Thymus (tissue), 11 donors: ENCODE results near the gene IGFN1. TPM values are rescaled to one million over a fixed set of nuclear protein-coding genes. Genes with fewer than 3 reads are reported as not detected.
"Not testable (repeated sequence)": the region's sequence is repeated elsewhere in the genome, so short reads cannot be mapped to it uniquely, and the experiment has no call there.

Experiments used
- DNase-seq, 9 donors: peaks; one replicate each; pipeline ENCODE4 v3.0.0-alpha.2; 2013; ENCODE audit warnings: low spot score in 9 of 9, low read depth in 6 of 9, missing footprints in 1 of 9
- H3K27ac ChIP-seq, 2 donors: one replicate each; pipeline ENCODE4 v1.5.1; 2013; ENCODE audit warnings: control low read depth in 1 of 2, low read depth in 1 of 2, low read length in 1 of 2, mild to moderate bottlenecking in 1 of 2, moderate library complexity in 1 of 2
- H3K27me3 ChIP-seq, 2 donors: one replicate each; pipeline ENCODE4 v1.5.1; 2013; ENCODE audit warnings: low read length in 1 of 2; ENCODE audit not compliant: control insufficient read depth in 2 of 2, insufficient read depth in 1 of 2
- H3K36me3 ChIP-seq, 2 donors: one replicate each; pipeline ENCODE4 v1.5.1; 2013; ENCODE audit warnings: low read length in 1 of 2, mild to moderate bottlenecking in 1 of 2, moderate library complexity in 1 of 2; ENCODE audit not compliant: control insufficient read depth in 2 of 2, insufficient read depth in 2 of 2
- H3K4me1 ChIP-seq, 2 donors: one replicate each; pipeline ENCODE4 v1.5.1; 2013; ENCODE audit warnings: low read length in 2 of 2; ENCODE audit not compliant: control insufficient read depth in 2 of 2, insufficient read depth in 2 of 2
- H3K4me3 ChIP-seq, 2 donors: one replicate each; pipeline ENCODE4 v1.5.1; 2013; ENCODE audit warnings: low read length in 2 of 2, control low read depth in 1 of 2, mild to moderate bottlenecking in 1 of 2
- H3K9me3 ChIP-seq, 2 donors: one replicate each; pipeline ENCODE4 v1.5.1; 2013; ENCODE audit warnings: low read length in 1 of 2, mild to moderate bottlenecking in 1 of 2; ENCODE audit not compliant: control insufficient read depth in 2 of 2, insufficient read depth in 1 of 2
- WGBS: extraction: QIAGEN DNeasy Blood & Tissue Kit; methylation state at CpG from one replicate; pipeline ENCODE4 v1.1.7; 2013; 5-methylcytosine and 5-hydroxymethylcytosine counted together
- polyA plus RNA-seq: library from polyadenylated mRNA; stranded (reverse); fragments of 200-250 nt; gene quantifications from one replicate; pipeline ENCODE4 v1.2.3, GENCODE V29; 2013
- total RNA-seq: library from RNA; stranded (reverse); fragments of 120-200 nt; gene quantifications from one replicate; pipeline ENCODE4 v1.2.4, GENCODE V29; 2013
- donor health status: healthy.

The IGFN1 gene
- total and polyA plus RNA-seq, 2 donors = 0.39 to 0.80 TPM

DNA sequence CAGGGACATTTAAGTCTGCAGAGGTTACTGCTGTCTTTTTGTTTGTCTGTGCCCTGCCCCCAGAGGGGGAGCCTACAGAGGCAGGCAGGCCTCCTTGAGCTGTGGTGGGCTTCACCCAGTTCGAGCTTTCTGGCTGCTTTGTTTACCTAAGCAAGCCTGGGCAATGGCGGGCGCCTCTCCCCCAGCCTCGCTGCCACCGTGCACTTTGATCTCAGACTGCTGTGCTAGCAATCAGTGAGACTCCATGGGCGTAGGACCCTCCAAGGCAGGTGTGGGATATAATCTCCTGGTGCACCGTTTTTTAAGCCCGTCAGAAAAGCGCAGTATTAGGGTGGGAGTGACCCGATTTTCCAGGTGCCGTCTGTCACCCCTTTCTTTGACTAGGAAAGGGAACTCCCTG lies 49.0 kb downstream of the IGFN1 start:
- DNase-seq, H3K4me3 ChIP-seq, H3K36me3 ChIP-seq, H3K4me1 ChIP-seq, H3K9me3 ChIP-seq, H3K27me3 ChIP-seq, H3K27ac ChIP-seq: not testable (repeated sequence)
- WGBS = 84% methylated on average over 11 of the region's 11 CpGs

GRCh38 chr1:201240171-201240570 lies 49.5 kb downstream of the IGFN1 start:
- Histone ChIP-seq H3K36me3 (no peaks in the 10 kb centered on the region), H3K4me1 (no peaks in the 10 kb centered on the region), H3K27ac (no peak overlapping the region), H3K27me3 (peaks cover 0 to 10% of the 10 kb centered on the region in 2 donors), H3K9me3 (no peaks in the 10 kb centered on the region), H3K4me3 (no peak overlapping the region)
- 97% methylated on average over 3 of the region's 3 CpGs for WGBS
- no peak for DNase-seq

GRCh38 chr1:201241736-201242135 lies 51.1 kb downstream of the IGFN1 start:
- peaks cover 0 to 10% of the 10 kb centered on the region in 2 donors for H3K27me3 ChIP-seq
- H3K36me3 ChIP-seq = no peaks in the 10 kb centered on the region
- no peak overlapping the region for H3K4me3 ChIP-seq
- H3K4me1 ChIP-seq = no peaks in the 10 kb centered on the region
- H3K9me3 ChIP-seq = no peaks in the 10 kb centered on the region
- DNase-seq = no peak
- H3K27ac ChIP-seq = no peak overlapping the region
- WGBS = 86% methylated on average over 2 of the region's 2 CpGs

GRCh38 chr1:201245082-201245481 lies 54.5 kb downstream of the IGFN1 start:
- H3K4me1 ChIP-seq = no peaks in the 10 kb centered on the region
- 85% methylated on average over 1 of the region's 1 CpG for WGBS
- DNase-seq = no peak

DNA sequence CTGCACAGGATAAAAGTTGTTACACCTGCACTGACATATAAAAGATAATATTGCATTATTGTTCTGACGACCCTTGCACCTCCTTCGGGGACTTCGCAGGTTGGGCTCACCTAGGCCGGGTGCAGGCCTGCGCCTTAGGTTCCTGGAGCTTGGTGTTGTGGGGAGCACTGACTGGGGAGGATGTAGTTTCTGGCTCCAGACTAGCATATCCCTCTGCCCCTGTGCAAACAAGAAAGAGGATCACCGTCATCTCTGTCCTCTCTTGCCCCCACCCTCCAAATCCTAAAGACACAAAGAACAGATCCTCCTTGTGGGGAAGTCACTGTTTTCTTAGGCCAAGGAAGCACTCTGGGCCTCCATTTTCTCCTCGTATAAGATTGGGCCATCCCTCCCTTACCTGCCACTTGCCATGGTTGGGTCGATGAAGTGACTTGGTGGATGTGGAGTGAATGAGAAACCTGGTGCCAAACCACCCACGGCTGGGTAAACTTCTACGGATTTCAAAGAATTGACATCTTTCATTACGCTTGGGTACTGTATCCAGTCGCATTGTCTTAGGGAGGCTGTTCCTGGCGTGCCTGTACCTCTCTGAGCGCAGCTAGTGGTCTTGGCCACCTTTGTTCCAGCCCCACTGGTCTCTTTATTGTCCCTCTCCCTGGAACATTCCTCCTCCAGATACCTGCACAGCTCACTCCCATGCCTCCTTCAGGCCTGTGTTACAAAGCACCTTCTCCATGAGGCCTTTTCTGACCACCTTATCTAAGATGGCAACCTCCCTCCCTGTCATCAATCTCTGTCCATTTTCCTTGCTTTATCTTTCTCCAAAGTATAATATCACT lies 58.3 kb downstream of the IGFN1 start:
- DNase-seq = no peak
- H3K9me3 ChIP-seq = no peaks in the 10 kb centered on the region
- 97% methylated on average over 14 of the region's 14 CpGs for whole genome bisulfite sequencing
- H3K27ac ChIP-seq = no peak overlapping the region
- H3K4me3 ChIP-seq = no peak overlapping the region
- H3K36me3 ChIP-seq = no peaks in the 10 kb centered on the region
- peaks cover 0 to 7% of the 10 kb centered on the region in 2 donors for H3K27me3 ChIP-seq
- no peaks in the 10 kb centered on the region for H3K4me1 ChIP-seq

More at GRCh38 chr1:201245082-201245481, 54.5 kb downstream of the IGFN1 start:
- Histone ChIP-seq H3K27ac (no peak overlapping the region), H3K9me3 (no peaks in the 10 kb centered on the region), H3K36me3 (no peaks in the 10 kb centered on the region), H3K4me3 (no peak overlapping the region), H3K27me3 (peaks cover 0 to 10% of the 10 kb centered on the region in 2 donors)

GRCh38 chr1:201250326-201251011 lies 59.8 kb downstream of the IGFN1 start:
- no peaks in the 10 kb centered on the region for H3K9me3 ChIP-seq
- 94% methylated on average over 10 of the region's 10 CpGs for WGBS
- H3K4me1 ChIP-seq = no peaks in the 10 kb centered on the region
- H3K27me3 ChIP-seq = peaks cover 0 to 2% of the 10 kb centered on the region in 2 donors
- H3K36me3 ChIP-seq = no peaks in the 10 kb centered on the region
- no peak for DNase-seq
- no peak overlapping the region for H3K27ac ChIP-seq
- no peak overlapping the region for H3K4me3 ChIP-seq

DNA sequence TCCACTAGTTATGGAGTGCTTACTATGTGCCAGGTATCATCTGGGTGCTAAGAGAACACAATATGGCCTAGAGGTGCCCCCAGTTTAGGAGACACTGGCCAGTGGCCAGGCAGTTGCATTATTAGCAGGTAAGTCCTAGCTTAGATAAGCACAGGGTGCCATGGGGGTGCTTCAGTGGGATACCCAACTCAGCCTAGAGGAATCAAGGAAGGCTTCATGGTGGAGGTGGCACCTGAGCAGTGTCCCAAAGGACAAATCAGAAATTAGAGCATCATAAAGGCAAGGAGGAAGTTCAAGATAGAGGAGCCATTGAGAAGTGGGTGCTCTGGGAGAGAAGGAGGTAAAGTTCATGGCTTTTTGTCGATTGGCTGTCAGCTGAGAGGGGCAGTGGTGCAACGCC lies 60.8 kb downstream of the IGFN1 start:
- DNase-seq = no peak
- H3K4me3 ChIP-seq = no peak overlapping the region
- H3K27me3 ChIP-seq = peaks cover 0 to 2% of the 10 kb centered on the region in 2 donors
- no peaks in the 10 kb centered on the region for H3K9me3 ChIP-seq
- 90% methylated on average over 2 of the region's 2 CpGs for WGBS
- H3K36me3 ChIP-seq = no peaks in the 10 kb centered on the region
- no peak overlapping the region for H3K27ac ChIP-seq
- H3K4me1 ChIP-seq = no peaks in the 10 kb centered on the region

DNA sequence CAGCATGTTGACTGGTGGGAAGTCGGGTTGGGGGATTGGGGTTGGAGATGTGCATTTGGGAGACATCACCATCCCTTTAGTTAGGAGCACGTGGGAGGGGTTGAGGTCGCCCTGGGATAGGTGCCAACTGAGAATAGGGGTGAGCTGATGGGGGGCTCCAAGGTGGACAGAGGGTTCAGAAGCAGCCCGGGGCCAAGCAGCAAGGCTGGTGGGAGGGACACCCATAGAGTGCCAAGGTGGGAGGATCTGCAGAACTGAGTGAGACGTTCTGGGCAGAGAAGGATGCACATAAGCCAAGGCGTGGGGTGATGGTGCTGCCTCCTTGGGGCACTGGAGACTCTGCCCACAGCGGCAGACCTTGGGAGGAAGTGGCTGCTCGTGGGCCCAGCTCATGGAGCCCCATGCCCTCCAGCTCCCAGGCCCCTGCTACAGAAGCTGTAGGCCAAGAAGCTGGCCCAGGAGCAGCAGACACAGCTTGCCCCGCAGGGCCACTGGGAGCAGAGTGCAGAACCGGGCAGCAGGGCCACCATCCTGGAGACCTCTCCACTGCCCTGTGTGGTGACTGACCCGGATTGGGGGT lies 61.3 kb downstream of the IGFN1 start:
- WGBS = 76% methylated on average over 11 of the region's 11 CpGs
- no peaks in the 10 kb centered on the region for H3K9me3 ChIP-seq
- no peak overlapping the region for H3K27ac ChIP-seq
- peaks cover 0 to 2% of the 10 kb centered on the region in 2 donors for H3K27me3 ChIP-seq
- no peak overlapping the region for H3K4me3 ChIP-seq
- DNase-seq = no peak
- no peaks in the 10 kb centered on the region for H3K36me3 ChIP-seq
- H3K4me1 ChIP-seq = no peaks in the 10 kb centered on the region

- H3K4me3 ChIP-seq = no peak overlapping the region
- 83% methylated on average over 6 of the region's 6 CpGs for WGBS
- no peak overlapping the region for H3K27ac ChIP-seq
- H3K27me3 ChIP-seq = peaks cover 0 to 2% of the 10 kb centered on the region in 2 donors
- H3K9me3 ChIP-seq = no peaks in the 10 kb centered on the region
- DNase-seq = no peak
- no peaks in the 10 kb centered on the region for H3K36me3 ChIP-seq
- H3K4me1 ChIP-seq = no peaks in the 10 kb centered on the region
Observed at GRCh38 chr1:201252944-201253371, 62.3 kb downstream of the IGFN1 start.
